Trophoblast cell (in vitro differentiated cells and primary cell): ENCODE results near the gene EPHB1.

Source experiments
- DNase-seq, 2 donors: peaks; one replicate each; pipeline ENCODE4 v3.0.0-alpha.2; 2016
- H2AFZ ChIP-seq: 2 replicates; pipeline ENCODE4 v1.6.1; 2013; ENCODE audit warnings: low read length, moderate library complexity, mild to moderate bottlenecking; ENCODE audit not compliant: insufficient read depth, poor library complexity
- H2AK5ac ChIP-seq: 2 replicates; pipeline ENCODE4 v1.6.1; 2013; ENCODE audit warnings: mild to moderate bottlenecking, low read length
- H2BK120ac ChIP-seq: 2 replicates; pipeline ENCODE4 v1.6.1; 2013; ENCODE audit warnings: low read length, mild to moderate bottlenecking, moderate library complexity; ENCODE audit not compliant: insufficient read depth, poor library complexity
- H2BK12ac ChIP-seq: 2 replicates; pipeline ENCODE4 v1.6.1; 2013; ENCODE audit warnings: mild to moderate bottlenecking, low read length, moderate library complexity
- H2BK5ac ChIP-seq: 2 replicates; pipeline ENCODE4 v1.6.1; 2013; ENCODE audit warnings: low read length, low read depth, moderate library complexity, mild to moderate bottlenecking; ENCODE audit not compliant: poor library complexity
- H3K14ac ChIP-seq: 2 replicates; pipeline ENCODE4 v1.6.1; 2013; ENCODE audit warnings: mild to moderate bottlenecking, low read length
- H3K18ac ChIP-seq: 2 replicates; pipeline ENCODE4 v1.6.1; 2013; ENCODE audit warnings: mild to moderate bottlenecking, low read length
- H3K23ac ChIP-seq: 2 replicates; pipeline ENCODE4 v1.6.1; 2013; ENCODE audit warnings: low read length
- H3K27ac ChIP-seq: 2 replicates; pipeline ENCODE4 v1.5.1; 2013; ENCODE audit warnings: low read depth, mild to moderate bottlenecking, inconsistent platforms, low read length, moderate library complexity
- H3K27me3 ChIP-seq: 2 replicates; pipeline ENCODE4 v1.6.1; 2013; ENCODE audit warnings: inconsistent platforms, mild to moderate bottlenecking, low read length, moderate library complexity; ENCODE audit not compliant: insufficient read depth
- H3K36me3 ChIP-seq, 2 experiments: 1 replicate in 1 of 2; 2 replicates in 1 of 2; pipeline ENCODE4 v1.6.1; 2013; ENCODE audit warnings: low read length in 2 of 2, mild to moderate bottlenecking in 2 of 2, moderate library complexity in 1 of 2; ENCODE audit not compliant: insufficient read depth in 2 of 2, control insufficient read depth in 1 of 2
- H3K4ac ChIP-seq: 2 replicates; pipeline ENCODE4 v1.6.1; 2013; ENCODE audit warnings: low read depth, mild to moderate bottlenecking, low read length, moderate library complexity
- H3K4me1 ChIP-seq, 2 experiments: 1 replicate in 1 of 2; 2 replicates in 1 of 2; pipeline ENCODE4 v1.6.1; 2013; ENCODE audit warnings: low read length in 2 of 2, mild to moderate bottlenecking in 2 of 2, moderate library complexity in 1 of 2; ENCODE audit not compliant: insufficient read depth in 2 of 2, control insufficient read depth in 1 of 2
- H3K4me2 ChIP-seq: 2 replicates; pipeline ENCODE4 v1.6.1; 2013; ENCODE audit warnings: inconsistent platforms, mild to moderate bottlenecking, low read length, moderate library complexity
- H3K4me3 ChIP-seq: 2 replicates; pipeline ENCODE4 v1.5.1; 2013; ENCODE audit warnings: mild to moderate bottlenecking, low read depth, low read length, inconsistent platforms
- H3K79me1 ChIP-seq: one replicate; pipeline ENCODE4 v1.6.1; 2013; ENCODE audit warnings: low read length
- H3K79me2 ChIP-seq: 2 replicates; pipeline ENCODE4 v1.6.1; 2013; ENCODE audit warnings: low read length, mild to moderate bottlenecking; ENCODE audit not compliant: control insufficient read depth, insufficient read depth, poor library complexity
- H3K9ac ChIP-seq: 2 replicates; pipeline ENCODE4 v1.6.1; 2013; ENCODE audit warnings: mild to moderate bottlenecking, low read length
- H3K9me3 ChIP-seq: 2 replicates; pipeline ENCODE4 v1.6.1; 2013; ENCODE audit warnings: low read depth, mild to moderate bottlenecking, control low read depth, inconsistent platforms, low read length; ENCODE audit not compliant: insufficient read depth
- H4K12ac ChIP-seq: 2 replicates; pipeline ENCODE4 v1.6.1; 2013; ENCODE audit warnings: low read depth, mild to moderate bottlenecking, low read length, moderate library complexity
- H4K8ac ChIP-seq: 2 replicates; pipeline ENCODE4 v1.6.1; 2013; ENCODE audit warnings: low read depth, mild to moderate bottlenecking, low read length, moderate library complexity
- H4K91ac ChIP-seq: one replicate; pipeline ENCODE4 v1.6.1; 2013; ENCODE audit warnings: low read depth, mild to moderate bottlenecking, low read length, moderate library complexity
- WGBS: extraction: QIAGEN DNeasy Blood & Tissue Kit; methylation state at CpG from one replicate; pipeline ENCODE4 v1.1.7; 2013; ENCODE audit warnings: missing lambda C conversion rate; ENCODE audit not compliant: insufficient read length, insufficient coverage; ENCODE audit errors: extremely low coverage; 5-methylcytosine and 5-hydroxymethylcytosine counted together

The EPHB1 gene

GRCh38 chr3:135137296-135137695 is 342.2 kb downstream of the EPHB1 start:
- H2BK12ac ChIP-seq = no peak overlapping the region
- H2AFZ ChIP-seq = no peak overlapping the region
- no peaks in the 10 kb centered on the region for H3K27me3 ChIP-seq
- H3K27ac ChIP-seq = no peak overlapping the region
- no peak overlapping the region for H3K4me2 ChIP-seq
- H4K91ac ChIP-seq = no peak overlapping the region
- no peak overlapping the region for H4K8ac ChIP-seq
- no peaks in the 10 kb centered on the region for H3K79me2 ChIP-seq
- H3K79me1 ChIP-seq = no peaks in the 10 kb centered on the region
- no peak overlapping the region for H4K12ac ChIP-seq
- no peak overlapping the region for H3K9ac ChIP-seq
- H3K36me3 ChIP-seq = no peaks in the 10 kb centered on the region
- H3K14ac ChIP-seq = no peak overlapping the region
- H3K9me3 ChIP-seq = peaks cover 3% of the 10 kb centered on the region
- no peak for DNase-seq
- H3K18ac ChIP-seq = no peak overlapping the region
- no peak overlapping the region for H2BK120ac ChIP-seq
- peaks cover 0 to 5% of the 10 kb centered on the region in 2 experiments for H3K4me1 ChIP-seq
- WGBS = no CpG with 5 or more reads among the region's 2 CpGs
- no peak overlapping the region for H3K4ac ChIP-seq
- H2AK5ac ChIP-seq = no peak overlapping the region
- H2BK5ac ChIP-seq = no peak overlapping the region
- no peak overlapping the region for H3K23ac ChIP-seq
- H3K4me3 ChIP-seq = no peak overlapping the region

GRCh38 chr3:135138776-135139175 is 343.7 kb downstream of the EPHB1 start:
- Histone ChIP-seq H2BK120ac (no peak overlapping the region), H2AK5ac (no peak overlapping the region), H3K36me3 (no peaks in the 10 kb centered on the region), H3K79me2 (no peaks in the 10 kb centered on the region), H3K79me1 (no peaks in the 10 kb centered on the region), H3K4ac (no peak overlapping the region), H3K14ac (no peak overlapping the region), H3K4me3 (no peak overlapping the region), H2BK5ac (no peak overlapping the region), H3K23ac (no peak overlapping the region), H4K12ac (no peak overlapping the region), H4K91ac (no peak overlapping the region), H3K18ac (no peak overlapping the region), H3K9ac (no peak overlapping the region), H3K9me3 (peaks cover 3% of the 10 kb centered on the region), H2AFZ (no peak overlapping the region), H3K4me2 (no peak overlapping the region), H3K27me3 (no peaks in the 10 kb centered on the region), H2BK12ac (no peak overlapping the region), H3K27ac (no peak overlapping the region), H3K4me1 (peaks cover 0 to 5% of the 10 kb centered on the region in 2 experiments), H4K8ac (no peak overlapping the region)
- no CpG with 5 or more reads among the region's 4 CpGs for WGBS
- no peak for DNase-seq

- H4K91ac ChIP-seq = no peak overlapping the region
- no peak overlapping the region for H3K18ac ChIP-seq
- no peak overlapping the region for H4K12ac ChIP-seq
- peaks cover 0 to 5% of the 10 kb centered on the region in 2 experiments for H3K4me1 ChIP-seq
- WGBS = no CpG with 5 or more reads among the region's 3 CpGs
- H3K4me3 ChIP-seq = peak overlapping the region; percentile 7
- H4K8ac ChIP-seq = no peak overlapping the region
- H3K4me2 ChIP-seq = no peak overlapping the region
- no peak overlapping the region for H2BK12ac ChIP-seq
- H3K4ac ChIP-seq = no peak overlapping the region
- H3K27me3 ChIP-seq = no peaks in the 10 kb centered on the region
- no peak for DNase-seq
- H2AK5ac ChIP-seq = no peak overlapping the region
- H3K9ac ChIP-seq = no peak overlapping the region
- no peaks in the 10 kb centered on the region for H3K79me2 ChIP-seq
- H3K14ac ChIP-seq = no peak overlapping the region
- no peaks in the 10 kb centered on the region for H3K79me1 ChIP-seq
- peaks cover 3% of the 10 kb centered on the region for H3K9me3 ChIP-seq
- no peaks in the 10 kb centered on the region for H3K36me3 ChIP-seq
- H3K27ac ChIP-seq = no peak overlapping the region
- H2BK120ac ChIP-seq = no peak overlapping the region
- H3K23ac ChIP-seq = no peak overlapping the region
- no peak overlapping the region for H2BK5ac ChIP-seq
- no peak overlapping the region for H2AFZ ChIP-seq
These were observed 345.5 kb downstream of the EPHB1 start for GRCh38 chr3:135140591-135140990.

- Histone ChIP-seq H2AFZ (no peak overlapping the region), H3K9me3 (peaks cover 3% of the 10 kb centered on the region), H3K23ac (no peak overlapping the region), H3K4me3 (no peak overlapping the region), H3K79me1 (no peaks in the 10 kb centered on the region), H3K9ac (no peak overlapping the region), H3K18ac (no peak overlapping the region), H3K27me3 (no peaks in the 10 kb centered on the region), H3K4ac (no peak overlapping the region), H4K12ac (no peak overlapping the region), H3K36me3 (no peaks in the 10 kb centered on the region), H2AK5ac (no peak overlapping the region), H4K91ac (no peak overlapping the region), H3K14ac (no peak overlapping the region), H3K79me2 (no peaks in the 10 kb centered on the region), H2BK12ac (no peak overlapping the region), H2BK120ac (no peak overlapping the region), H3K27ac (no peak overlapping the region), H3K4me2 (no peak overlapping the region), H2BK5ac (no peak overlapping the region), H3K4me1 (peaks cover 0 to 5% of the 10 kb centered on the region in 2 experiments), H4K8ac (no peak overlapping the region)
- no CpG with 5 or more reads among the region's 5 CpGs for WGBS
- DNase-seq = no peak
These were observed 346.1 kb downstream of the EPHB1 start for GRCh38 chr3:135141160-135141559.
